ENCODE results near the gene IGDCC3.

IGDCC3 gene

GRCh38 chr15:65374821-65375401 is 2.9 kb downstream of the IGDCC3 start:
- peak overlapping the region; percentile 57 for H3K9ac ChIP-seq (ENCODE audit: insufficient read length, low read depth)
- no peak overlapping the region for H3K4me3 ChIP-seq (ENCODE audit: insufficient read length, low read depth)
- H3K4me1 ChIP-seq (ENCODE audit: insufficient read depth, insufficient read length): peaks cover 25% of the 10 kb centered on the region
- no peaks in the 10 kb centered on the region for H3K27me3 ChIP-seq (ENCODE audit: insufficient read depth, insufficient read length)
- H3K9me3 ChIP-seq (ENCODE audit: insufficient read depth, low read length): no peaks in the 10 kb centered on the region
- no peak for DNase-seq (ENCODE audit: low read depth, low spot score)
- peaks cover 59% of the 10 kb centered on the region for H3K36me3 ChIP-seq (ENCODE audit: insufficient read depth, insufficient read length, low read length)
- TF ChIP-seq SUZ12 (IDR thresholded peaks at IDR 0.05; ENCODE audit: extremely low read depth, insufficient read depth, insufficient read length): no peak
- no peak for TF ChIP-seq ZNF274 (IDR thresholded peaks at IDR 0.05; ENCODE audit: low read depth, low read length)
- no peak for TF ChIP-seq YY1 (IDR thresholded peaks at IDR 0.05; ENCODE audit: insufficient read depth, insufficient read length)

GRCh38 chr15:65374334-65374733 is 3.5 kb downstream of the IGDCC3 start:
- Histone ChIP-seq H3K27me3 (ENCODE audit: insufficient read depth, insufficient read length) (no peaks in the 10 kb centered on the region), H3K4me3 (ENCODE audit: insufficient read length, low read depth) (no peak overlapping the region), H3K9ac (ENCODE audit: insufficient read length, low read depth) (peak overlapping the region; percentile 13), H3K9me3 (ENCODE audit: insufficient read depth, low read length) (no peaks in the 10 kb centered on the region), H3K4me1 (ENCODE audit: insufficient read depth, insufficient read length) (peaks cover 26% of the 10 kb centered on the region), H3K36me3 (ENCODE audit: insufficient read depth, insufficient read length, low read length) (peaks cover 64% of the 10 kb centered on the region)
- no peak for TF ChIP-seq SUZ12 (IDR thresholded peaks at IDR 0.05; ENCODE audit: extremely low read depth, insufficient read depth, insufficient read length)
- TF ChIP-seq YY1 (IDR thresholded peaks at IDR 0.05; ENCODE audit: insufficient read depth, insufficient read length): no peak
- no peak for TF ChIP-seq ZNF274 (IDR thresholded peaks at IDR 0.05; ENCODE audit: low read depth, low read length)
- no peak for DNase-seq (ENCODE audit: low read depth, low spot score)

GRCh38 chr15:65373163-65373651 is 4.6 kb downstream of the IGDCC3 start:
- DNase-seq (ENCODE audit: low read depth, low spot score): no peak
- Histone ChIP-seq H3K36me3 (ENCODE audit: insufficient read depth, insufficient read length, low read length) (peaks cover 68% of the 10 kb centered on the region), H3K9ac (ENCODE audit: insufficient read length, low read depth) (no peak overlapping the region), H3K4me1 (ENCODE audit: insufficient read depth, insufficient read length) (peaks cover 35% of the 10 kb centered on the region), H3K27me3 (ENCODE audit: insufficient read depth, insufficient read length) (no peaks in the 10 kb centered on the region), H3K9me3 (ENCODE audit: insufficient read depth, low read length) (no peaks in the 10 kb centered on the region), H3K4me3 (ENCODE audit: insufficient read length, low read depth) (no peak overlapping the region)
- no peak for TF ChIP-seq SUZ12 (IDR thresholded peaks at IDR 0.05; ENCODE audit: extremely low read depth, insufficient read depth, insufficient read length)
- TF ChIP-seq ZNF274 (IDR thresholded peaks at IDR 0.05; ENCODE audit: low read depth, low read length): no peak
- TF ChIP-seq YY1 (IDR thresholded peaks at IDR 0.05; ENCODE audit: insufficient read depth, insufficient read length): no peak

GRCh38 chr15:65372787-65373067 is 5.1 kb downstream of the IGDCC3 start:
- peaks cover 68% of the 10 kb centered on the region for H3K36me3 ChIP-seq (ENCODE audit: insufficient read depth, insufficient read length, low read length)
- H3K27me3 ChIP-seq (ENCODE audit: insufficient read depth, insufficient read length): no peaks in the 10 kb centered on the region
- H3K4me1 ChIP-seq (ENCODE audit: insufficient read depth, insufficient read length): peaks cover 36% of the 10 kb centered on the region
- no peak for DNase-seq (ENCODE audit: low read depth, low spot score)
- no peaks in the 10 kb centered on the region for H3K9me3 ChIP-seq (ENCODE audit: insufficient read depth, low read length)
- H3K9ac ChIP-seq (ENCODE audit: insufficient read length, low read depth): peak overlapping the region; percentile 6
- no peak overlapping the region for H3K4me3 ChIP-seq (ENCODE audit: insufficient read length, low read depth)
- TF ChIP-seq ZNF274 (IDR thresholded peaks at IDR 0.05; ENCODE audit: low read depth, low read length) (no peak), YY1 (IDR thresholded peaks at IDR 0.05; ENCODE audit: insufficient read depth, insufficient read length) (no peak), SUZ12 (IDR thresholded peaks at IDR 0.05; ENCODE audit: extremely low read depth, insufficient read depth, insufficient read length) (no peak)

GRCh38 chr15:65371976-65372786 is 5.6 kb downstream of the IGDCC3 start:
- no peak for DNase-seq (ENCODE audit: low read depth, low spot score)
- H3K27me3 ChIP-seq (ENCODE audit: insufficient read depth, insufficient read length): no peaks in the 10 kb centered on the region
- H3K36me3 ChIP-seq (ENCODE audit: insufficient read depth, insufficient read length, low read length): peaks cover 68% of the 10 kb centered on the region
- H3K4me1 ChIP-seq (ENCODE audit: insufficient read depth, insufficient read length): peaks cover 40% of the 10 kb centered on the region
- H3K9me3 ChIP-seq (ENCODE audit: insufficient read depth, low read length): no peaks in the 10 kb centered on the region
- no peak overlapping the region for H3K4me3 ChIP-seq (ENCODE audit: insufficient read length, low read depth)
- TF ChIP-seq YY1 (IDR thresholded peaks at IDR 0.05; ENCODE audit: insufficient read depth, insufficient read length): no peak
- TF ChIP-seq ZNF274 (IDR thresholded peaks at IDR 0.05; ENCODE audit: low read depth, low read length): no peak
- TF ChIP-seq SUZ12 (IDR thresholded peaks at IDR 0.05; ENCODE audit: extremely low read depth, insufficient read depth, insufficient read length): no peak
- peak overlapping the region; percentile 42 for H3K9ac ChIP-seq (ENCODE audit: insufficient read length, low read depth)

- Histone ChIP-seq H3K4me1 (ENCODE audit: insufficient read depth, insufficient read length) (peaks cover 46% of the 10 kb centered on the region), H3K9ac (ENCODE audit: insufficient read length, low read depth) (no peak overlapping the region), H3K4me3 (ENCODE audit: insufficient read length, low read depth) (no peak overlapping the region), H3K36me3 (ENCODE audit: insufficient read depth, insufficient read length, low read length) (peaks cover 65% of the 10 kb centered on the region), H3K27me3 (ENCODE audit: insufficient read depth, insufficient read length) (no peaks in the 10 kb centered on the region), H3K9me3 (ENCODE audit: insufficient read depth, low read length) (no peaks in the 10 kb centered on the region)
- DNase-seq (ENCODE audit: low read depth, low spot score): no peak
- TF ChIP-seq ZNF274 (IDR thresholded peaks at IDR 0.05; ENCODE audit: low read depth, low read length) (no peak), YY1 (IDR thresholded peaks at IDR 0.05; ENCODE audit: insufficient read depth, insufficient read length) (no peak), SUZ12 (IDR thresholded peaks at IDR 0.05; ENCODE audit: extremely low read depth, insufficient read depth, insufficient read length) (no peak)
Measured at GRCh38 chr15:65370885-65371284, 6.9 kb downstream of the IGDCC3 start.

- Histone ChIP-seq H3K4me3 (ENCODE audit: insufficient read length, low read depth) (no peak overlapping the region), H3K9ac (ENCODE audit: insufficient read length, low read depth) (peak overlapping the region; percentile 67), H3K36me3 (ENCODE audit: insufficient read depth, insufficient read length, low read length) (peaks cover 55% of the 10 kb centered on the region), H3K4me1 (ENCODE audit: insufficient read depth, insufficient read length) (peaks cover 45% of the 10 kb centered on the region), H3K9me3 (ENCODE audit: insufficient read depth, low read length) (no peaks in the 10 kb centered on the region), H3K27me3 (ENCODE audit: insufficient read depth, insufficient read length) (no peaks in the 10 kb centered on the region)
- TF ChIP-seq SUZ12 (IDR thresholded peaks at IDR 0.05; ENCODE audit: extremely low read depth, insufficient read depth, insufficient read length): no peak
- no peak for TF ChIP-seq YY1 (IDR thresholded peaks at IDR 0.05; ENCODE audit: insufficient read depth, insufficient read length)
- TF ChIP-seq ZNF274 (IDR thresholded peaks at IDR 0.05; ENCODE audit: low read depth, low read length): no peak
- DNase-seq (ENCODE audit: low read depth, low spot score): no peak
Measured at GRCh38 chr15:65369651-65370050, 8.2 kb downstream of the IGDCC3 start.
